NCI-H748 (cell line): ENCODE data around the gene UBASH3A.

Source experiments
- DNase-seq: peaks from one replicate; lab custom pipeline; 2025; ENCODE audit not compliant: unreplicated experiment; lab: John Stamatoyannopoulos, UW

UBASH3A gene, protein sequence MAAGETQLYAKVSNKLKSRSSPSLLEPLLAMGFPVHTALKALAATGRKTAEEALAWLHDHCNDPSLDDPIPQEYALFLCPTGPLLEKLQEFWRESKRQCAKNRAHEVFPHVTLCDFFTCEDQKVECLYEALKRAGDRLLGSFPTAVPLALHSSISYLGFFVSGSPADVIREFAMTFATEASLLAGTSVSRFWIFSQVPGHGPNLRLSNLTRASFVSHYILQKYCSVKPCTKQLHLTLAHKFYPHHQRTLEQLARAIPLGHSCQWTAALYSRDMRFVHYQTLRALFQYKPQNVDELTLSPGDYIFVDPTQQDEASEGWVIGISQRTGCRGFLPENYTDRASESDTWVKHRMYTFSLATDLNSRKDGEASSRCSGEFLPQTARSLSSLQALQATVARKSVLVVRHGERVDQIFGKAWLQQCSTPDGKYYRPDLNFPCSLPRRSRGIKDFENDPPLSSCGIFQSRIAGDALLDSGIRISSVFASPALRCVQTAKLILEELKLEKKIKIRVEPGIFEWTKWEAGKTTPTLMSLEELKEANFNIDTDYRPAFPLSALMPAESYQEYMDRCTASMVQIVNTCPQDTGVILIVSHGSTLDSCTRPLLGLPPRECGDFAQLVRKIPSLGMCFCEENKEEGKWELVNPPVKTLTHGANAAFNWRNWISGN

DNA sequence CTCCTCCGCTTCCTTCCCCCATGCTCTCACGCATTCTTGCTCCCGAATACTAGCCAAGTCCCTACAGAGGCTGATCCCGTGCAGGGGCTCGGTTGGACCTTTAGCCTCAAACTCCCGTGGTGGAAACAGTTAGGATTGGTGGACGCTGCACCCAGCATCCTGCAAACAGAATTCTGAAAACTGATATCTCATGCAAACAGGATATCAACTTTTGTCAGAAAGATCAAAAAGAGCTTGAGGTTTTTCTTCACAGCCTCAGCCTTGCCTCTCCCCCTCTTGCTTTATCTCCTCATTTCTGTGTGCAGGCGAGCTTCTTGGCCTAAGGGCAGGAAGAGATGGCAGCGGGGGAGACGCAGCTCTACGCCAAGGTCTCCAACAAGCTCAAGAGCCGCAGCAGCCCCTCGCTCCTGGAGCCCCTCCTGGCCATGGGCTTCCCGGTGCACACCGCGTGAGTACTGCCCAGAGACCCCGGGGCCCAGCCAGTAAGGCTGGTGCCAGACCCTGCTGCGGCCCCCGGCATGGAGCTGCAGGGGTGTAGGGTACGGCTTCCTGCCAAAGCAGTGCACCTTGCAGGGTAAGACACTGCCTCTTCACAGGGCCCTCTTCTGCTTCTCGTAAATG lies at the start of gene UBASH3A:
TSS of gene UBASH3A (plus strand) at position 292 of the 621 bp plus-strand sequence. CDS start at position 336, 44 bp downstream.
- no peak for DNase-seq

DNA sequence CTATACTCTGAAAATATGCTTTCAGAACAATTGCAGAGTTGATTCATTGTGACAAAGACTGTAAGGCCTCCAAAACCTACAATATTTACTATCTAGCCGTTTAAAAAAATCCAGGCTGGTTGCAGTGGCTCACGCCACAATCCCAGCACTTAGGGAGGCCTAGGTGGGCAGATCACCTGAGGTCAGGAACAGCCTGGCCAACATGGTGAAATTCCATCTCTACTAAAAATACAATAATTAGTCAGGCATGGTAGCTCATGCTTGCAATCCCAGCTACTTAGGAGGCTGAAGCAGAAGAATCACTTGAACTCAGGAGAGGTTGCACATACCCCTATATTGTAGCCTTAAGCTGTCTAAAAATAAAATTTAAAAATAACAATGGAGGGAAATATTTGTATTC lies 47.7 kb upstream of the UBASH3A start:
- no peak for DNase-seq

DNA sequence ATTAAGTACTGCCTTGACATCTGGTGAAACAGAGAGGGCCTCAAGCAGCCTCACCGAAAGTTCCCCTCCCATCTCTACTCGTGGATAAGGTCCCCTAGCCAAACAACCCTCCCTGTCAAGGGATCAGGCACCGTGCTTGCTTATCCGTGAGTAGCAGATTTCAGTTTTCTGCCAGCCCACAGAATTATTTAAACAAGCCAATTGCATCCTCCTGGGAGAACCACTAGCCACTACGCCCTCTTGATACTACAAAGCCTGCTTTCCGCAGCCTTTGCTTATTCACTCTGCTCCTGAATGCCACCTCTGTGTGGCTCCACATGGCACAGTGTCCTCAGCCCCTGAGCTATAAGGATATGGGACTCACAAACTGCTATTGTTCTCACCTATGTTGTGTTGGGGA lies 47.1 kb upstream of the UBASH3A start:
- DNase-seq: no peak

DNA sequence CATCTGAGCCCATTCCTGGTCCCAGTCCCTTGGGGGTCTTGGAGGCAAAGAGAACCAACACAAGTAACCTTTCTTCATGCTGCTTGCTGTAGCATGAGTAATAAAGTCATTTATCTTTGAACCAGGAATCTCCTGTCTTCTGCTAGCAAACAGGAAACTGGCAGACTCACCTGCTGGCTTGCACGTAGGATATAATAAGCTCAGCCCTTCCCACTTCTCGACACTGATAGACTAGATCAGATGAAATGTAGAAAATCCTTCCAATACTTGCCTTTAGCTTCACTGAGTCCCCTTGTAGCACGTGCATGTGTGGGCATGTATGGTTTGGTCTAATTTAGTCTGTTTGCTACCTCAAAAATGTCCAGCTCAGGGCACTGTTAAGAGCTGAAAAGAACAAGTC lies 46.4 kb upstream of the UBASH3A start:
- DNase-seq: no peak

DNA sequence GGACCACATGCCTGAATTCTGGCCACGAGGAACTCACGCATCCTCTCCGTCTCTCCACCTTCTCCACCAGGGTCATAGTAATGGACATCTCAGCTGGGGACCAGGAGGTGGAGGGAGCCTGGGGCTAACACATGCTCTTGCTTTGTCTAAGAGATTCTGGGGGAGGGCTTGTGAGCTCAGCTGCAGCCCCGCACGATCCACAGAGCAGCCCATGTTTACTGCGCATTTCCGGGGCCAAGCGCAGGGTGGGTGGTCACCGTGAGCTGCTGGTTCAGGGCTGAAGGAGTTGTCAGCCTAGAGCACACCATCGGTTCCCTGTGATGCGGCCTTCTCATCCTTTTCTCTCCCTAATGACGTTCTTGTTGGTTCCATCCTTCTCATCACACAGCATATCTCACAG lies 45.4 kb upstream of the UBASH3A start:
- DNase-seq: no peak

DNA sequence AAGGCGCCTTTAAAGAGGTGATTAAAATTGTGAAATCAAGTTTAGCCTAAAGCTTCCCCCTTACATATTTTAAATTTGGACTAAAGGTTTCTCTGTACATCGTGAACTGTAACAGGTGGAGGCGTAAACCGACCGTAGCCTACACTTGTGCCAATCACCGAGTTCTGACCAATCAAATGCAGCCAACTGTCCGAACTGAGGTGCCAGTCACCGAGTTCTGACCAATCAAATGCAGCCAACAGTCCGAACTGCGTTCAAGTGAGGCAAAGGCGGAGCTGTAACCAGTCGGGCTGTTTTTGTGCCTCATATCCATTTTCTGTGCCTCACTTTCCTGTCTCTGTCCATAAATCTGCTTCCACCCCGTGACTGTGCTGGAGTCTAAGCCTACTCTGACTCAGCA lies 44.8 kb upstream of the UBASH3A start:
- no peak for DNase-seq

DNA sequence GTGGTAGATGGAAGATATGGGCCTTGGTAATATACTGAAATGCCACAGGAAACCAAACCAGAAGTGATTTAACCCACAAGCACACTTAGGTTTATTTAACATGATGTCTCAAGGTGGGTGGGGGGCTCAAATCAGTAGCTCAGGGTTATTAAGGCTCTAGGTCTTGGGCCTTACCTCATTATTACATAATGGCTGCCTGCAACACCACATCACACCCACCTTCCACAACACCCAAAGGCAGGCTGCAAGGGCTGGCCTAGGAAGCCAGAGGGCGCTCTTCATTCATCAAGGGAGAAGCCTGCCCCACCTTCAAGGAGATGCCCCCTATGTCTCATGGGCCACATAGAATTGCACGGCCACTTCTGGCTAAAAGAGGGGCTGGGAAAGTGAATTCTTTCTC lies 43.4 kb upstream of the UBASH3A start:
- DNase-seq: no peak

DNA sequence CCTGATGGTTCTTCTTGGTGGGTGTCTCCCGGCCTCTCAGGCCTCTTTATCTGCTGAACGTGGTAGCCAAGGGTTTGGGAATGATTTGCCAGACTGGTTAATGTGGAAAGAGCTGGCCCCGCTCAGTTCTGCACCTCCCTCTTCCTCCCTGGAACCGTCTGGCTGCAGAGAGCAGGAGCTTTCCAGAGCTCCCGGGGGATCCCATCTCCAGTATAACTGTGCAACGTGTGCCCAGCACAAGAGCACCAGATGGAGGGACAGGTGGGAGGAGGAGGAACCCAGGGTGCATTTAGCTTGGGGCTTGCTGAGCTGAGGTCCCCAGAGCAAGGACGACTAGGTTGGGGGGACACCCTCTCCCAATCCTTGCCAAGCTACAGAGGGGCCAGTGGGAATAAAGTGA lies 42.4 kb upstream of the UBASH3A start:
- no peak for DNase-seq

DNA sequence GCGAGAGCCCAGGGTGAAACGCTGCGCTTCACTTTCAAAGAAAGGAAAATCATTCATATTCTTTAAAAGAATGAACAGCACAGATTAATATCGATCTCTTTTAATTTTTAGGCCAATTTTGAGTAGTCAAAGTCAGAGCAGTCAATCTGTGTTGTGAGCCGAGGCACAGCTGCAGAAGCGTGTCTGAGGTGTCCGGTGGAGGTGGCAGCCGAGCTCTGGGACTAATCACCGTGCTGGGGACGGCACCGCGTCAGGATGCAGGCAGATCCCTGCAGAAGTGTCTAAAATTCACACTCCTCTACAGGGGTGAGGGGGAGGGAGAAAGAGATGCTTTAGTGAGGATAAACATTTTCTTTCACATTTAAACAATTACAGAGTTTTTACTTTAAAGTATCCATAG lies 41.5 kb upstream of the UBASH3A start:
- no peak for DNase-seq

DNA sequence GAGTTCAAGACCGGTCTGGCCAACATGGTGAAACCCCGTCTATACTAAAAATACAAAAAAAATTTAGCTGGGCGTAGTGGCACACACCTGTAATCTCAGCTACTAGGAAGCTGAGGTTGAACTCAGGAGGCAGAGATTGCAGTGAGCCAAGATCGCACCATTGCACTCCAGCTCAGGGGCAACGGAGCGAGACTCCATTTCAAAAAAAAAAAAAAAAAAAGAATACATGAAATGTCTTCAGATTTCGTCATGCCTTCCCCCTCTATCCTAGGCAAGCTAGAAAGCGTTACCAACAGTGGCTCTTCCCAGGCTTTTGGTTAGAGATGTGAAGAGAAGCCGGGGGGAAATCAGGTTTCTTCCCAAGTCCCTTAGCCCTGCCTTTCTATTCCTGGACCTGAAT lies 41.0 kb upstream of the UBASH3A start:
- DNase-seq: no peak

DNA sequence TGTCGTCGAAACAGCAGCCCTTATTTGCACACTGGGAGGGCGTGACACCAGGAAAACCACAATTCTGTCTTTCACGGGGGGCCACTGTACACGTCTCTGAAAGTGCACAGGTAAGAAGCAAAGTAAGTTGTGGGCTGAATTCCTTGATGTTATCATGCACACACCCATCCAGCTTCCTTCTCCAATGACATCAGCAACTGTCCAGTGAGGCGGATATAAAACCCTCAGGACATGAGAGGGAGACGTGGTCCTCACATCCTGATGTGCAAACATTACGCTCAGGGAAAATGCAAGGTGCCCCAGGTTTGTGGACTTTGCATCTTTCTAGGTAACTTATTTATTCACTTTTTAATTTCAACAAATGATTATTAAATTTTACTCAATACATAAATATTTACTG lies 40.4 kb upstream of the UBASH3A start:
- DNase-seq: no peak

DNA sequence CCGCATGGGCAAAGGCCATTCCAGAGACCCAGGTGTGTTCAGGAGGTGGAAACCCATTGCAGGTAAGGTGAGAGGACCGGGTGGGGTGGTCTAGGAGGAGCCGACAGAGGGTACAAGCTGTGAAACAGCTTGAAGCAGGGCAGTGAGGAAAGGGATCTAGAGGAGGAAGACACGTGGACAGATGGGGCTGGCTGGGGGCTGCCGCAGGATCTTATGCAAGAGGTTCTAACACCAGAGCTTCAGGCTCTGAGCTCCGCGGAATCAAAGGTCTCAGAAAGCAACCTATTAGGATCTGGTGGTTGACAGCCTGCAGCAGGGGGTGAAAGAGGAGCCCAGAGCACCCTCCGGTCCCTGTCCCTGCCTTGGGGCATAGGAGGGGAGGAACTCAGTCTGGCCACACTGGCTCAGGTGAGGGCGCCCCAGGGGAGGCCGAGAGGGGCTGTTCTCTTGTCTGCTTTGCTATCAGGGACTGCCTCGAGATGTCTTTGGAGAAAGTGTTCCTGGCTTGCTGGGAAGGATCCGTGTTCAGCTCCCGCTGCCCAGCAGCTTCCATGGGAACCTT lies 39.3 kb upstream of the UBASH3A start:
- DNase-seq: no peak

DNA sequence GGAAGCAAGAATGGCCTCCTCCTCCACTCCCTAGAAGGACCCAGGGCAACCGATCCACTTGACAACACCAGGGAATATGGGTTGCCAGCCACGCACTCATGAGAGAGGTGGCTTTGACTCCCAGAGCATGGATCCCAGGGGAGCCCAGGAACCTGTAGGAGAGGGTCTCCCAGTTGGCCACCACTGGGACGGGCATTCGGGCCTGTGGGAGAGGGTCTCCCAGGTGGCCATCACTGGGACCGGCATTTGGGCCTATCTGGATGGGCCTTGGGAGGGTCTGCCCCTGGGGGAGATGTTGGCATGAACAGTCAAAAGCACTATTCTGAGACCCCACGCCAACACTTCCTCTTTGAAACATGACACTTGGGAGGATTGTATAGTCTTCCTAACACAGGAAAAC lies 37.9 kb upstream of the UBASH3A start:
- no peak for DNase-seq

DNA sequence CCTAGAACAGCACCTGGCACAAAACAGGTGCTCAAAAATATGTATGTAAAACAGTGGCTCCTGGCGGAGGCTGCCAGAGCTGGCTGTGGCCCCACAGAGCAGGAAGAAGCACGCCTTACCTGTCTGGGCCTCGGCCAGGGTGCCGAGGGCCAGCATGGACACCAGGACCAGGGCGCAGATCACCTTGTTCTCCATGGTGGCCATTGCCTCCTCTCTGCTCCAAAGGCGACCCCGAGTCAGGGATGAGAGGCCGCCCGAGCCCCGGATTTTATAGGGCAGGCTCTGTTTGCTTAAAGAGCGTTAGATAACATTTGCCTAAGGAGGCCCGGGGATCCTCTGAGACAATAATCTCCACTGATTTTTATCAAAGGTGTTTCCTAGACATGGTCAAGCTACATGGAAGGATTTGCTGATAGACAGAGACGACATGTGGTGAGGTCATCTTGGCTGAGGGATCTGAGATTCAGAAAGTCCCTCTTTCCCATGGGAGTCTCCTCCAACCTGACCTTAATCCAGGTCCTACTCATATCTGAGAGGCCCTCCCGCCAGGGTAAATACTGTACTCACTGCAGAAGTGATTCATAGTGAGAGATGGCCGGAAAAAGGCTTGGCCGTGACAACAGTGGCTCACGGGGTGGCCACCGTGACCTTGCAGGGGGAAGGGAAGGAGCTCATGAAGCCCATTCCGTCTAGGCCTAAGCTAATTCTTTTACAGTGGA lies 37.3 kb upstream of the UBASH3A start, which contains the start of gene TFF1:
TSS of gene TFF1 (minus strand) at position 244 of the 719 bp plus-strand sequence. CDS start at position 204, 40 bp downstream.
- DNase-seq: no peak

DNA sequence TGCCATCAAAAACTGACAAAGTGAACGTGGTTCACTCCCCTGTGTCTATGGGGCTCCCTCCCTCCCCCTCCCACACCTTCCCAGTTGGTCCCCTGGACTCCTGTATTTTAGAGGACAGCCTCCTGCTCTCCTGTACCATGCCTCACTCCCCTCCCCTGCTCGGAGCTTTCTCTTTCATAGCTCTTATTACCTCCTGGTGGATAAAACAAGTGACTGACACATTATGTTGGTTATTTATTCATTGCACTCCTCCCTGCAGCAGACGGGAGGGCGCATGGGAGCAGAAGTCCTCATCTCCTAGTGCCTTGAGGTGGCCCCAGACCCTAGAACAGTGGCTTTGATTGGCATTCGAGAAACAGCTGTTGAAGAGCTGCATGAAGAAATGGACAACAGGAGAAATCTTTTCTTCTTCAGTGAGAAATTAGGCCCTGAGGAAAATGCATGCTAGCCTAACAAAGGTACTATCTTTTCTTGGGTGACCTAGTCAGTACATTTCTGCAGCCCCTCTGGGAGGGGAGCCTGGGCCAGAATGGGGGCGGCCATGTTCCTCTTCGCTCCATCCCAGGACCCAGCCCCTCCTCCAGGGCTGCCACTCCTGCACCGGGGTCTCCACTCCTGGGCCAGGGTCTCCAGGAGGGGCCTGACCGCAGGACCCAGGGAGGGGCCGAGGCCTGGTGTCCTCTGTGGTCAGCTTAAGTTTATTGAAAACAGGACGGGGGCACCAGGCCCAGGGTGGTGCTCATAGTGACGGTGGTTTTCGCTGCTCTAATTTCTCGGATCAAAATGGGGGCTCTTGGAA lies 36.1 kb upstream of the UBASH3A start:
- DNase-seq: no peak

DNA sequence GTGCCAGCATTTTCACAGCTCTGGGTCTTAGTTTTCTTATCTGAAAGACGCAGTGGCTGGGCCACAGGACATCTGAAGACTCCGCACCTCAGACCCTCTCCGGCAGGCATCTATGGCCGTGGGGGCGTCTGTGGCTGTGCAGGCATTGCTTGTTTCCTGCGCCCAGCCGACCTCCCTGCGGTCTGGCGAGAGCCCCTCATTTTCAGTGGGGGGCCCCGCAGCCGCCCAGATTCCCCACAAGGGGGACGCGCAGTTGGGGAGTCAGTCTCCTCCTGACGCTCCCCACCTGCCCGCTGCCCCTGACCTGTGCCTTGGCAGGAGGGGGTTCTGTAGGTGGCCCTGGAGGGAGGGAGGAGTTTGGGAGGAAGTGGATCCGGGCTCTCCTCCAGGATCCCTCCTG lies 33.9 kb upstream of the UBASH3A start:
- no peak for DNase-seq

DNA sequence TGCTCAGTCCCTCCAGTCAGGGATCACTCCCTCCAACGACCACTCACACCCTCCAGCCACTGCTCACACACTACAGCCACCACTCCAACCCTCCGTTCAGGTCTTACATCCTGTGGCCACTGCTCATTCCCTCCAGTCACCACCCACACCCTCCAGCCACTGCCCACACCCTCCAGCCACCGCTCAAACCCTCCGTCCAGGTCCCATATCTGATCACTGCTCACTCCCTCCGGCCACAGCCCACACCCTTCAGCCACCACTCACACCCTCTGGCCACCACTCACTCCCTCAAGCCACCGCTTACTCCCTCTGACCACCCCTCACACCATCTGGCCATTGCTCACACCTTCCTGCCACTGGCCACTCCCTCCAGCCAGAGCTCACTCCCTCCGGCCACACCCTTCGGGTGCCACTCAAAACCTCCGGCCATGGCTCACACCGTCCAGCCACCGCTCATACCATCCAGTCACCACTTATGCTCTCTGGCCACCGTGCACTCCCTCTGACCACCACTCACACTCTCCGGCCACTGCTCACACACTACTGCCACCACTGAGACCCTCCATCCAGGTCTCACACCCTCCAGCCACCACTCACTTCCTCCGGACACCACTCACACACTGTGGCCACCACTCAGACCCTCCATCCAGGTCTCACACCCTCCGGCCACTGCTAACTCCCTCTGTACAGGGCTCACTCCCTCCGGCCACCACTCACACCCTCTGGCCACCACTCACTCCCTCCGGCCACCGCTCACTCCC lies 32.6 kb upstream of the UBASH3A start:
- no peak for DNase-seq

DNA sequence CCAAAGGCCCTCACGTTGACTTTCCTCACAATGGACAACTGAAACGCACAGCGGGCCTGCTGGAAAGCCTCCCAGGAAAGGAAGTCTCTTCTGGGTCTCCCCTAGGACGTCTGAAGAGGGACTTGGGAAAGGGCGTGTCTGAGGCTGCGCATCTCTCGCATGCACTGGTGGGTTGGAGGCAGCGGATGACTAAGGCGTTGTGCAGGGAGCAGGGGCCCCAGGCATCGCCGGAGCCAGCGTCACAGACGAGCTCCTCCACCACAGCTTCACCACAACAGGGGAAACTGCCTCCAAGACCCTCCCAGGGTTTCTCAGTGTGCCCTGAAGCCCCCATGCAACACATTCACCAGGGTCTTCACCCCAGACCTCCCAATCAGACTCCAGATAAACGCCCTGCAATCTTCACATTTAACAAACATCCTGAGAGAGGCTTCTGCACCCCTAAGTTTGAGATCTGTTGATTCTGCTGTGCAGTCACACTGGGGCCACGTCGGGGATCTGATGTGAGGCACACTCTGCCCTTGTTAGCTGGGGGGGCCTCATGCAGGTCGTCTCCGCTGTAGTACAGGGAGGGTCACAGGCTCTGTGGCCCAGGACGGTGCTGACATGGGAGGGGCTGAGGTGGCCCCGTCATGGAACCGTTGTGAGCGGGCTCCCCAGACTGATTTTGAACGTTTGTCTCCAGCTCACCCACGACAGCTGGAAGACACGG lies 30.4 kb upstream of the UBASH3A start:
- DNase-seq: no peak

DNA sequence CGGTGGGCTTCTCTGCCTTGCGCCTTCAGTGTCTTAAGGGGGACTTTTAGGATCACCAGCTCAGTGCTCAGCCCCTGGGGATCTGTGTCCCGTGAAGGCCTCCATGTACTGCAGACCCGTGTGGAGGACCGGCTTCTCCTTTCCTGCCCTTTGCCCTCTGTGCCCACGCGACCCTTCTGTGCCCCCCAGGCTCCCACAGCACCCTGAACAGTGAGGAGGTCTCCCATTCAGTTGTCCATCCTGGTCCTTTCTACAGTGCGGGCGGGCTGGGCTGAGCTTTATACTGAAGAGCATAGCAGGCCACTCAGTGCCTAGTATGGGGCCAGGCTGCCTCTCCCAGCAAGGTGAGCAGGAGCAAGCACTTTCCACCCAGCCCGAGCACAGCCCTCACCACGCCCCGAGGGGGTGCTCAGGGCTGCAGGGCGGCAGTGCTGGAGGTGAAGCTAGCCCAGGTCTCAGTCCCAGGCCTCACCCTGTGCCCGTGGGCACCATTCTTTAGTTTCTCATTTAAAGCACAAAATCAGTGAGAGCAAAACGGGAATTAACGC lies 29.7 kb upstream of the UBASH3A start:
- no peak for DNase-seq
